GM12891 (cell line): ENCODE data around the gene CCNDBP1.

Experiments used
- PAX5 ChIP-seq: IDR thresholded peaks from 2 replicates; pipeline ENCODE4 v1.6.1; 2011; ENCODE audit warnings: low read length, moderate library complexity, mild to moderate bottlenecking; ENCODE audit not compliant: insufficient read depth, severe bottlenecking
- POLR2A ChIP-seq: IDR thresholded peaks from 2 replicates; pipeline ENCODE4 v1.6.1; 2011; ENCODE audit warnings: low read depth, low read length, control low read depth
- POLR2AphosphoS5 ChIP-seq: IDR thresholded peaks from 2 replicates; pipeline ENCODE4 v1.6.1; 2011; ENCODE audit warnings: low read depth, low read length, control low read depth
- SPI1 ChIP-seq: IDR thresholded peaks from 2 replicates; pipeline ENCODE4 v1.6.1; 2011; ENCODE audit warnings: low read depth, low read length, control low read depth
- TAF1 ChIP-seq: IDR thresholded peaks from 2 replicates; pipeline ENCODE4 v1.6.1; 2011; ENCODE audit warnings: low read depth, low read length, control low read depth

GRCh38 chr15:43184407-43185124 lies 637 bp upstream of the CCNDBP1 start:
- TF ChIP-seq POLR2A (no peak), PAX5 (no peak), POLR2AphosphoS5 (no peak), SPI1 (no peak), TAF1 (no peak)
